ENCODE data around the gene RSPH9. TPM values are rescaled to one million over a fixed set of nuclear protein-coding genes. Genes with fewer than 3 reads are reported as not detected.

The RSPH9 gene
- total RNA-seq, 1 donor from 2014 or later, result 0.20 TPM

DNA sequence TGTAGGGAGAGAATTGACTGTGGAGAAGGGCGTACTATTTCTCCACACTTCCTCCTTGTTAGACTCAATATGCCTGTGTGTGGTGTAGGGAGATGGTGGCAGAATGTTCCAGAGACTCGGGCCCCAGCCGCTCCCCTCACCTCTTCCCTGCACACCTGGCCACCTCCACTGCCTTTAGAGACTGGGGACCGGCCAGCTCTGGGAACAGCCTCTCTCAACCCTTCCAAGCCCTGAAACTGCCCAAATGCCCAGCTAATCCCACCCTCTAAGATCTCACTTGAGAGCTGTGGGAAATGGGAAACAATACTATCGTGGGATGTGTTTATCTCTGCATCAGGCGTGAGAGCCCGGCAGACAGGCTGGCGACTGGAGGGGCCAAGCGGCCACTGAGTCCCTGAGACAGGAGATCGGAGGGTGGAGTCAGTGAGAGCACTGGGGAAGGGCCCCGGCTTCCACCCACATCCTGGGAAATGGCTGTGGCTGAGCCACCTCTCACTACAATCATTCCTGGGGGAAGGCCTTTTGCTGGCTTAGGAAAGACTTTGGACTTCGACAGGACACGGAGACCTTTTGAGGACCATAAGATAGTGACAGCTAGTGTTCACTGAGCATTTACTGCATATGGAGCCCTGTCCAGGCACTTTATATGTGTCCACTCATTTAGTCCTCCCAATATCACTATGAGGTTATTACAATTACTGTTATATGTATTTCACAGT lies 73.7 kb downstream of the RSPH9 start:
- H3K9me3 ChIP-seq, result no peaks in the 10 kb centered on the region
- intact Hi-C loops (cut with DNase I), result no loop called here
- no peak for ATAC-seq
- no peaks in the 10 kb centered on the region for H3K36me3 ChIP-seq
- no peak for DNase-seq
- TF ChIP-seq, protein P1, sequence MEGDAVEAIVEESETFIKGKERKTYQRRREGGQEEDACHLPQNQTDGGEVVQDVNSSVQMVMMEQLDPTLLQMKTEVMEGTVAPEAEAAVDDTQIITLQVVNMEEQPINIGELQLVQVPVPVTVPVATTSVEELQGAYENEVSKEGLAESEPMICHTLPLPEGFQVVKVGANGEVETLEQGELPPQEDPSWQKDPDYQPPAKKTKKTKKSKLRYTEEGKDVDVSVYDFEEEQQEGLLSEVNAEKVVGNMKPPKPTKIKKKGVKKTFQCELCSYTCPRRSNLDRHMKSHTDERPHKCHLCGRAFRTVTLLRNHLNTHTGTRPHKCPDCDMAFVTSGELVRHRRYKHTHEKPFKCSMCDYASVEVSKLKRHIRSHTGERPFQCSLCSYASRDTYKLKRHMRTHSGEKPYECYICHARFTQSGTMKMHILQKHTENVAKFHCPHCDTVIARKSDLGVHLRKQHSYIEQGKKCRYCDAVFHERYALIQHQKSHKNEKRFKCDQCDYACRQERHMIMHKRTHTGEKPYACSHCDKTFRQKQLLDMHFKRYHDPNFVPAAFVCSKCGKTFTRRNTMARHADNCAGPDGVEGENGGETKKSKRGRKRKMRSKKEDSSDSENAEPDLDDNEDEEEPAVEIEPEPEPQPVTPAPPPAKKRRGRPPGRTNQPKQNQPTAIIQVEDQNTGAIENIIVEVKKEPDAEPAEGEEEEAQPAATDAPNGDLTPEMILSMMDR (IDR thresholded peaks at IDR 0.05), result no peak
- H3K27ac ChIP-seq, result no peak overlapping the region
- peaks cover 14% of the 10 kb centered on the region for H3K4me1 ChIP-seq
- H3K4me3 ChIP-seq, result no peak overlapping the region
- H3K27me3 ChIP-seq, result no peaks in the 10 kb centered on the region

GRCh38 chr6:43719511-43719910 lies 74.7 kb downstream of the RSPH9 start:
- no peak for DNase-seq

GRCh38 chr6:43720999-43721398 lies 76.2 kb downstream of the RSPH9 start:
- DNase-seq (no peak), ATAC-seq (no peak)
- Histone ChIP-seq H3K27ac (no peak overlapping the region), H3K4me1 (peaks cover 26% of the 10 kb centered on the region), H3K36me3 (no peaks in the 10 kb centered on the region), H3K4me3 (no peak overlapping the region), H3K27me3 (no peaks in the 10 kb centered on the region), H3K9me3 (no peaks in the 10 kb centered on the region)
- TF ChIP-seq, protein P1 (IDR thresholded peaks at IDR 0.05), result no peak
- intact Hi-C loops (cut with DNase I), result no loop called here

More at GRCh38 chr6:43719511-43719910, 74.7 kb downstream of the RSPH9 start:
- Histone ChIP-seq H3K4me3 (no peak overlapping the region), H3K27me3 (no peaks in the 10 kb centered on the region), H3K27ac (no peak overlapping the region), H3K4me1 (peaks cover 19% of the 10 kb centered on the region), H3K36me3 (no peaks in the 10 kb centered on the region), H3K9me3 (no peaks in the 10 kb centered on the region)
- ATAC-seq, result no peak
- TF ChIP-seq, protein P1 (IDR thresholded peaks at IDR 0.05), result no peak
- intact Hi-C loops (cut with DNase I), result no loop called here

Other genes starting within 250 kb of the RSPH9 start
- 30.0 TPM for gene ABCC10, start 217.5 kb upstream of the RSPH9 start, total RNA-seq
- gene DLK2, start 189.5 kb upstream of the RSPH9 start, total RNA-seq, result 0.23 TPM
- gene TJAP1, start 167.5 kb upstream of the RSPH9 start, total RNA-seq, result 31.2 TPM
- 0.55 TPM for gene LRRC73, start 134.7 kb upstream of the RSPH9 start, total RNA-seq
- gene YIPF3, start 128.1 kb upstream of the RSPH9 start, total RNA-seq, result 100 TPM
- 28.5 TPM for gene POLR1C, start 127.9 kb upstream of the RSPH9 start, total RNA-seq
- gene XPO5, start 69.0 kb upstream of the RSPH9 start, total RNA-seq, result 36.9 TPM
- gene POLH, start 68.9 kb upstream of the RSPH9 start, total RNA-seq, result 21.4 TPM
- gene GTPBP2, start 15.8 kb upstream of the RSPH9 start, total RNA-seq, result 85.7 TPM
- 18.5 TPM for gene MAD2L1BP, start 9.2 kb upstream of the RSPH9 start, total RNA-seq
- 28.1 TPM for gene MRPS18A, start 42.8 kb downstream of the RSPH9 start, total RNA-seq
- gene VEGFA, start 125.2 kb downstream of the RSPH9 start, total RNA-seq, result 231 TPM

Measured in upper lobe of right lung (tissue), 1 donor.